Gastroesophageal sphincter (tissue), 4 donors: Measurements from ENCODE around the gene STEAP1B. TPM values are rescaled to one million over a fixed set of nuclear protein-coding genes. Genes with fewer than 3 reads are reported as not detected.

Source experiments
- ATAC-seq: fragments of 150-250 bp; one replicate; pipeline ENCODE4 v1.9.1; 2016; ENCODE audit warnings: mild to moderate bottlenecking, moderate library complexity
- H3K27ac ChIP-seq, 4 donors: fragments of 200-600 bp; sonication (generic) in 3 of 4; 1 replicate in 3 of 4; 2 replicates in 1 of 4; pipeline ENCODE4 v1.5.1; 2016 to 2019
- H3K27me3 ChIP-seq: fragments of 200-600 bp; sonication (generic); one replicate; pipeline ENCODE4 v1.5.1; 2019
- H3K36me3 ChIP-seq, 2 donors: fragments of 200-600 bp; sonication (generic); one replicate each; pipeline ENCODE4 v1.5.1; 2019; ENCODE audit warnings: control low read depth in 1 of 2
- H3K4me1 ChIP-seq, 3 donors: fragments of 200-600 bp; sonication (generic); 1 replicate in 2 of 3; 2 replicates in 1 of 3; pipeline ENCODE4 v1.5.1; 2016 to 2019; ENCODE audit warnings: control low read depth in 2 of 3
- H3K4me3 ChIP-seq, 2 donors: fragments of 200-600 bp; sonication (generic); one replicate each; pipeline ENCODE4 v1.5.1; 2019; ENCODE audit warnings: mild to moderate bottlenecking in 1 of 2, moderate library complexity in 1 of 2
- H3K9me3 ChIP-seq, 3 donors: fragments of 200-600 bp; sonication (generic); one replicate each; pipeline ENCODE4 v1.5.1; 2017 to 2019; ENCODE audit warnings: control low read depth in 2 of 3
- EP300 ChIP-seq: sonication (generic); formaldehyde crosslinking; IDR thresholded peaks from one replicate; pipeline ENCODE4 v1.6.1; 2017; ENCODE audit warnings: antibody characterized with exemption, mild to moderate bottlenecking
- POLR2A ChIP-seq, 2 donors: fragments of 450-650 bp; IDR thresholded peaks; one replicate each; pipeline ENCODE4 v1.6.1; 2017; ENCODE audit warnings: antibody characterized with exemption in 2 of 2, mild to moderate bottlenecking in 2 of 2, moderate library complexity in 1 of 2
- POLR2AphosphoS5 ChIP-seq: sonication (generic); formaldehyde crosslinking; IDR thresholded peaks from one replicate; pipeline ENCODE4 v1.6.1; 2017; ENCODE audit warnings: antibody characterized with exemption
- WGBS, 2 donors: methylation state at CpG; one replicate each; pipeline ENCODE4 v1.1.5; 2018; ENCODE audit warnings: low coverage in 1 of 2; 5-methylcytosine and 5-hydroxymethylcytosine counted together
- total RNA-seq, 4 donors: library from RNA; depleted of rRNA; stranded (reverse); fragments of >200 nt; gene quantifications; one replicate each; pipeline ENCODE4 v1.1.0, GENCODE V29; 2016
- TF ChIP-seq, protein P1 (sequence below), 4 experiments: fragments of 200-600 bp in 2 of 4; fragments of 450-650 bp in 2 of 4; sonication (generic) in 1 of 4; IDR thresholded peaks; one replicate each; pipeline ENCODE4 v1.5.1; 2017 to 2019; ENCODE audit warnings: antibody characterized with exemption in 4 of 4, mild to moderate bottlenecking in 2 of 4, moderate library complexity in 2 of 4

The STEAP1B gene
- total RNA-seq, 4 donors from 2014 or later, result 0.66 to 2.8 (median 0.67) TPM; not detected in 1

DNA sequence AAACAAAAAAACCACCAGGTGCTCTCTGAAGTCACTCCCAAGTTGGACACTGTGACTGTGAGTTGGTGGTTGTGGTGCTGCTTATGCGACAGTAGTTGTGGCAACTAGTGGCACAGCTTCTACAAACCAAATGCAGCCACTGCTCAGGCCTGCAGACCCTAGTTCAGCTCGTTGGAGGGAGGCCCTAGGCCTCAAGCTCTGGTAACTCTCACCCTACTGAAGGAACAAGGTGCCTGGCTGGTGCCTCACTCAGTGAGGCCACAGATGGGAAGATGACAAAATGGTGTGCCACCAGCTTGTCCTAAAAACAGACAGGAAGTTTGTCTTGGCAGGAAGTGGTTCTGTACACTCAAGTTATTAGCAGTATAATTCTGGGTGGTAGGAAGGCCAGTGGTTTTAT lies 97.7 kb downstream of the STEAP1B start:
- 83 to 86% methylated on average over 1 of the region's 2 CpGs for WGBS, 2 donors
- no peak for ATAC-seq
- TF ChIP-seq POLR2AphosphoS5 (no peak), POLR2A (IDR thresholded peaks at IDR 0.05) (no peak), EP300 (no peak)
- TF ChIP-seq, protein P1, sequence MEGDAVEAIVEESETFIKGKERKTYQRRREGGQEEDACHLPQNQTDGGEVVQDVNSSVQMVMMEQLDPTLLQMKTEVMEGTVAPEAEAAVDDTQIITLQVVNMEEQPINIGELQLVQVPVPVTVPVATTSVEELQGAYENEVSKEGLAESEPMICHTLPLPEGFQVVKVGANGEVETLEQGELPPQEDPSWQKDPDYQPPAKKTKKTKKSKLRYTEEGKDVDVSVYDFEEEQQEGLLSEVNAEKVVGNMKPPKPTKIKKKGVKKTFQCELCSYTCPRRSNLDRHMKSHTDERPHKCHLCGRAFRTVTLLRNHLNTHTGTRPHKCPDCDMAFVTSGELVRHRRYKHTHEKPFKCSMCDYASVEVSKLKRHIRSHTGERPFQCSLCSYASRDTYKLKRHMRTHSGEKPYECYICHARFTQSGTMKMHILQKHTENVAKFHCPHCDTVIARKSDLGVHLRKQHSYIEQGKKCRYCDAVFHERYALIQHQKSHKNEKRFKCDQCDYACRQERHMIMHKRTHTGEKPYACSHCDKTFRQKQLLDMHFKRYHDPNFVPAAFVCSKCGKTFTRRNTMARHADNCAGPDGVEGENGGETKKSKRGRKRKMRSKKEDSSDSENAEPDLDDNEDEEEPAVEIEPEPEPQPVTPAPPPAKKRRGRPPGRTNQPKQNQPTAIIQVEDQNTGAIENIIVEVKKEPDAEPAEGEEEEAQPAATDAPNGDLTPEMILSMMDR (IDR thresholded peaks at IDR 0.05), result no peak
- H3K27ac ChIP-seq, result no peak overlapping the region
- H3K4me1 ChIP-seq, result no peaks in the 10 kb centered on the region
- no peaks in the 10 kb centered on the region for H3K36me3 ChIP-seq
- H3K9me3 ChIP-seq, result no peaks in the 10 kb centered on the region
- H3K4me3 ChIP-seq, result no peak overlapping the region
- no peaks in the 10 kb centered on the region for H3K27me3 ChIP-seq

DNA sequence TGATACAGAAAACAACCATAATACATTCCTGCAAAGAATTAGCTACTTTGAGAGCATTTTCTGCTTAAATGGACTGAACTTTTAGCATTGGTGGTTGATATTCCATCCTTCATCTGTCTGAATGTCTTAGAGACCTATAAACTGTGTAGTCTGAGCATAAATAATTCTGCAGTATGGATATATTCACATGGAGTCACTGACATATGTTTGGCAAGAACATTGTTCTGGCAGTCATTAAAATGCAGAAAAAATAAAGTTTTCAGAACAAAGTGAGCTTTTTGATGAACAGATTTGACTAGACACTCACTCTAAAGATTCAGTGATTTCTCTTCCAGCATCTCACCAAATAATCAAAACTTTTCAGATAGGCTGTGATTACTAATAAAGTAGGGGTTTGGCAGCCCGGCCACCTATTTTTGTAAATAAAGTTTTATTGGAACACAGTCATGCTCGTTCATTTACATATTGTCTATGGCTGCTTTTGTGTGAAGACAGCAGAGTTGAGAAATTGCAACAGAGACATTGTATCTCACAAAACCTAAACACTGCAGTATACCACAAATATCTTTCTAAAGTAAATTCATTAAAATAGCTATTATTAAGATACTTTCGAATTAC lies 98.9 kb downstream of the STEAP1B start:
- Histone ChIP-seq H3K4me3 (no peak overlapping the region), H3K4me1 (no peaks in the 10 kb centered on the region), H3K27ac (no peak overlapping the region), H3K27me3 (no peaks in the 10 kb centered on the region), H3K36me3 (no peaks in the 10 kb centered on the region), H3K9me3 (no peaks in the 10 kb centered on the region)
- WGBS, 2 donors, result 67 to 72% methylated on average over 3 of the region's 3 CpGs
- TF ChIP-seq POLR2A (IDR thresholded peaks at IDR 0.05), result no peak
- TF ChIP-seq POLR2AphosphoS5, result no peak
- no peak for TF ChIP-seq EP300
- no peak for ATAC-seq

DNA sequence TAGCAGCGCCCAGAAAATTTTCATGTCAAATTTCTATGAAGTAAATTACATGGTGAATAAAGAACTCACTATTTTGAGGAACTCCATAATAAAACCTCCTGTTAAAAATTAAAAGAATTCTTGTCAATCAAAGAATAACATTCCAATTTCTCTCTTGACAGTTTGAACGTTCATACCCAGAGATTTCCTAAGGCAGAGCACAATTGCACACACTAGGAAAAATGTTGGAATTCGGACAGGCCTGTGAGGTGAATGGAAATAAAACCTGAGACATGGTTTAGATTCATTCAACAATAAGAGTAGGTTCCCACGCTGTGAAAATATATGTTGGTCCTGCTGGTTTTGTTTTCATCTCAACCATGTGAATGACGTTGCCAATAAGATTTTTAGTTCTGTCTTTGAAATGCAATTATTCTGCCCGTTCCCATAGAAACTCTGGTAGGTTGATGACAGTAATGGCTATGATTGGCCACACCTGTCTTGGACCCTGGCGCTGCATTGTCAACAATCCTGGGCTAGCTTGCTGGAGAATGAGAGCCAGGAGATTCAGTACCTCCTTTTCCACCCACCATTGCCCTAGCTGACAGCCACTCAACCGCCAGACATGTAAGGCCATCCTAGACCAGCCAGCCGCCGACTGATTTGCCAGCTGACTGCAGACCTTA lies 99.7 kb downstream of the STEAP1B start:
- ATAC-seq, result no peak
- H3K27ac ChIP-seq, result no peak overlapping the region
- WGBS, 2 donors, result 54 to 58% methylated on average over 5 to 10 of the region's 10 CpGs
- no peak overlapping the region for H3K4me3 ChIP-seq
- H3K36me3 ChIP-seq, result no peaks in the 10 kb centered on the region
- H3K27me3 ChIP-seq, result no peaks in the 10 kb centered on the region
- H3K9me3 ChIP-seq, result no peaks in the 10 kb centered on the region
- H3K4me1 ChIP-seq, result no peaks in the 10 kb centered on the region
- TF ChIP-seq EP300 (no peak), POLR2A (IDR thresholded peaks at IDR 0.05) (no peak), POLR2AphosphoS5 (no peak)
- TF ChIP-seq, protein P1 (IDR thresholded peaks at IDR 0.05), result no peak

DNA sequence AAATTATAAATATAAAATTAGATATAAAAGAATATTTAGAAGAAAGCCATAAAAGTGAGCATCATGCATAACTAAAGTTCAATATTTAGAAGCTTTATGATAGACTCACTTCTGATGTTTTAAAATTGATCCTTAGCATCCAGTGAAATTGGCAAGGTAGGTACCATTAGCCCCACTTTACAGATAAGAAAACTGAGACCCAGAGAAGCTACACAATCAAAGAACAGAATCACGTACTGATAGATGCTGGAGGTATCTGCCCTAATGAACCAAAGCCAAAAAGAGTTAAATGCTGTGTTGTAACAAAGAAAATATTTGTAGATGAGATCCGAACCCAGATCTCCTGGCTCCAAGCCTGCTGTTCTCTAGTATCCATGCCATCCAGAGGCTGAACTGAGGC lies 100.4 kb downstream of the STEAP1B start:
- Histone ChIP-seq H3K4me1 (no peaks in the 10 kb centered on the region), H3K9me3 (no peaks in the 10 kb centered on the region), H3K36me3 (no peaks in the 10 kb centered on the region), H3K27me3 (no peaks in the 10 kb centered on the region), H3K4me3 (no peak overlapping the region), H3K27ac (no peak overlapping the region)
- WGBS, 2 donors, result 70 to 73% methylated on average over 2 of the region's 2 CpGs
- ATAC-seq, result no peak
- TF ChIP-seq, protein P1 (IDR thresholded peaks at IDR 0.05), result no peak
- TF ChIP-seq POLR2A (IDR thresholded peaks at IDR 0.05) (no peak), EP300 (no peak), POLR2AphosphoS5 (no peak)

DNA sequence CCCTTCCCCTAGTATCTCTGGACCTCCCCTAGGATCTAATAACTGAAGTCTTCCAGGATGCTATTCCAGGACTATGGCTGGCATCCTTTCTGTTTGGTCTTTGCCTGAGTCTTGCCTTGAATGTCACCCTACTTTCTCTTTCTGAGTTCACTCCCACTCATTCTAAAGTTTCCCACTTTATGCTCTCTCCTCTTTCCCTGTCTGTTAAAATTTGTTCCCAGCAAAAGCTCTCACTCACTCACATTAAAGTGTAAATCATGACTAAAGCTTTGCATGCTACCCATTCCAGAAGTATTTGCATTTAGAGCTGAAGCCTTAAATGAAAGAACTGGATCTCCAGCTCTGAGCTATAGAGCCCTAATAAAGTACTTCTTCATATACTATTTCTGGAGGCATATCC lies 100.9 kb downstream of the STEAP1B start:
- H3K4me1 ChIP-seq, result no peaks in the 10 kb centered on the region
- no peak overlapping the region for H3K27ac ChIP-seq
- no peaks in the 10 kb centered on the region for H3K9me3 ChIP-seq
- no peaks in the 10 kb centered on the region for H3K27me3 ChIP-seq
- no peak overlapping the region for H3K4me3 ChIP-seq
- no peak for ATAC-seq
- TF ChIP-seq, protein P1 (IDR thresholded peaks at IDR 0.05), result no peak
- TF ChIP-seq POLR2A (IDR thresholded peaks at IDR 0.05), result no peak
- no peaks in the 10 kb centered on the region for H3K36me3 ChIP-seq
